Bone marrow (tissue), 2 donors: ENCODE results near the gene UBAC2.

Experiments used
- DNase-seq, 2 donors: peaks; one replicate each; lab custom pipeline; 2025; lab: John Stamatoyannopoulos, UW

Gene UBAC2

DNA sequence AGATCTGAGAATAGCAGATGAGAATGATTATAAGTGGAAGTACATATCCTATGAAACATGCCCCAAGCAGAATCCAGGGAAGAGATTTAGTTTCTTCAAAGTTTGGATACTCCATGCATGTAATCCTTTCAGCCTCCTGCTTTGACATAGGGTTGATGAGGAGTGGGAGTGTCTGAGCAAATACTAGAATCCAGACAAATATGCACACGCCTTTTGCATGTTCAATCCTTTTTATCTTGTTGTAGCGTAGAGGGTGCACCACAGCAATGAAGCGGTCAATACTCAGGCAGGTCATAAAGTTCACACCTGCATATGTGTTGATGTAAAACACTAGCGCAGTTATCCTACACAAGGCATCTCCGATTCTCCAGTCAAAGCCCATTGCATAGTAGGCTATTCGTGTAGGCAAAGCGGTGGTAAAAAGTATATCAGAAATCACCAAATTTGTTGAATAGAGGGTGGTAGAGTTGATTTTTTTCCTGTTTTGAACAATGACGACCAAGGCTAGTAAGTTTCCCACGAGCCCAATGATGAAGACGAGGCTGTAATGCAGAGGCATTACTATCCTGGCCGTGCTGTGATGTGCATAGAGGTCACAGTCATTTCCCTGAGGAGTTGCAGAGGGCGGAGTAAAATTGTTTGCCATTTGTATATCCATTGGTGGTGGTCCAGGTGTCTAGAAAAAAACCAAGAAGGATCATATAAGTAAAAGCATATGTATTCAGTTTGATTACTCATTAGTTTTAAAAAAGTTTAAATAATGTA, 95.0 kb downstream of the UBAC2 start:
- no peak for DNase-seq

DNA sequence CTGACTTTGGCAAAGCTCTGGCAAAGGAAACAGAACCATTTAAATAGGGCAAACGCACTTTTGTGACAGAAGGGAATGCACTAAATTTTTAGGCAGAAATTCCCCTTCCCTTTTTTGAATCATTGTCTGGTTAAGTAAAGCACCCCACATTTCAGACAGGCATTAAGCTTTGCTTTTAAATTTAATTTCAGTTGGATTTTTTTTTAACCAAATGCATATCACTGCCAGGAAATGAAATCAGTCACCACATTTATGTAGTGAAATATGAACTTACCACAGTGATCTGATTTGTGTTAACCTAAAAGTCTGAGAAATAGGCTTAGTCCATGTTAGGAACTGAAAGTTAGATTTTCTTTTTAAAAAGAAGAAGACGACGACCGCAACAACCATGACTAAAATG, 95.7 kb downstream of the UBAC2 start:
- no peak for DNase-seq

DNA sequence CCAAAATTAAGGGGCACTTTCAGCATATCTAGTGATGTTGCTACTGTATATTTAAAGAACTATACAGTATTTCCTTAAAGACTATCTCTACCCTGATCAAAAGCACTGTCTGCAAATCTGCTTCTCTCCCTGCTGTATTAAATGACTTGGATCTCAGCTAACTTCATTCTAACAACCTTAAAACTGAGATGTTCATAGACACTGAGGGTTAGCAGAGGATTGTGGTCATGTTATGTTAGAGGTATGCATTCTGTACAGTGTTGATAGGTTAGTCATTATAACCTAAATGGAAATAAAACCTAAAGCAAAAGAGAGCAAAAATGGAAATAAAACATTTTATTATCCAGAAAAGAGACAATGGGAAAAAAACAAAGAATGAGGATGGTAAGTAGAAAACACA, 96.7 kb downstream of the UBAC2 start:
- DNase-seq = no peak

DNA sequence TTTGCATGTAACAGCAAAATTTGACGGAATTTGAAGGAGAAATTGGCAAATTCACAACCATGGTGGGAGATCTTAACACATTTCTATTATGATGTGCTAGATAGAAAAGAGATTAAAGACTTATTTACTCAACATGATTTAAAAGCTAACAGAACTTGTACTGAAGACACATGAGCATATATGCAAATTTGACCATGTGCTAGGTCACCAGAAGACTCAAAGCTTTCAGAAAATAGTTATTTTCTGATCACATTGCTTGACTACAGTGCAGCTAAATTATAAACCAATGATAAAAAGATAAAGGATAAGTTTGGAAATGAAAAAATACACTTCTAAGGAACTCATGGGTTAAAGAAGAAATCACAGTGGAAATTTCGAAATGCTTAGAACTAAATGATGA, 97.4 kb downstream of the UBAC2 start:
- no peak for DNase-seq

DNA sequence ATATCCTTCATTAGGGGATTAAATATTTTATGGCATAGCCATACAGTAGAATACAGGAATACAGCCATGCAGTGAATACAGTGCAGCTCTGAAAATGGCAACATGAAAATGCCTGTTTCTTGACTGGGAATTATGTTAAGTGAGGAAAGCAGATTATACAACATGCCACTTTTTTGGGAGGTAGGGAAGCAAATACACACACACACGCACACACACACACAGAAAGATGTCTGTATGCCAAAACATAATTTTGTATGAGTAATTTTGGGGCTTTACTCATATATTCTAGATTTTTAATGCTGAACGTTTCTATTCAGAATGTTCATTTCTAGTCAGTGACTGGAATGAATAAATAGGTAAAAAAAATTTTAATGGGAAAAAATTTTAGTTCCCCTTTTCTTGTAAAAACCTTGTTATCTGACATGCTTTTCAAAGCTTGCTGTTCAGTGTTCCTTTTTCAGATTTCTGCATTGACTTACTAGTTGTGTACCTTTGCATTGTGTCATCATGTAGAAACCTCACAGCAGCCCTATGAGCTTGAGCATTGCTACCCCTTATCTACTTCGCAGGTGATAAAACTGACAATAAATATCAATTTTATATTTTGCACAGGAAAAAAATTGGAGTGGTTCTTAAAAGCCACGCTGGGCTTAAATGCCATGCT, 98.7 kb downstream of the UBAC2 start:
- no peak for DNase-seq

DNA sequence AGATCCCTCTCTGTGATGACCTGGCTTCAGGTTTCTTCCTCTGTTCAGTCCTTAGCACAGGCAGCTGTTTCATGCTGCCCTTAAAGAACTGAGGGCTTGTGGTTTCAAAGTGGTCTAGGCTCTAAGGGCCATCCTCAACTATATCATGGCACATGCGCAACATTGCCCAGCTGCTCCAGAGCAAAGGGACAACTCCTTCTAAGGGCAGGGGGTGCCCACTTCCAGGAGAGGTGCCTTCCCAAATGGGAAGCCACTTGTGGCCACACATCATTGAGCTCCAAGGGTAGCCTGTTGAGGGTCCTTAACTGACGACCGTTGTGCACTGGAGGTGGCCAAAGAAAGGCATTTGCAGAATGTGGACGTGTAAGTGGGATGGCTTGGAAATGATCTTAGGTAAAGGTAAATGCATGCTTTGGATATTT, 99.3 kb downstream of the UBAC2 start:
- no peak for DNase-seq

DNA sequence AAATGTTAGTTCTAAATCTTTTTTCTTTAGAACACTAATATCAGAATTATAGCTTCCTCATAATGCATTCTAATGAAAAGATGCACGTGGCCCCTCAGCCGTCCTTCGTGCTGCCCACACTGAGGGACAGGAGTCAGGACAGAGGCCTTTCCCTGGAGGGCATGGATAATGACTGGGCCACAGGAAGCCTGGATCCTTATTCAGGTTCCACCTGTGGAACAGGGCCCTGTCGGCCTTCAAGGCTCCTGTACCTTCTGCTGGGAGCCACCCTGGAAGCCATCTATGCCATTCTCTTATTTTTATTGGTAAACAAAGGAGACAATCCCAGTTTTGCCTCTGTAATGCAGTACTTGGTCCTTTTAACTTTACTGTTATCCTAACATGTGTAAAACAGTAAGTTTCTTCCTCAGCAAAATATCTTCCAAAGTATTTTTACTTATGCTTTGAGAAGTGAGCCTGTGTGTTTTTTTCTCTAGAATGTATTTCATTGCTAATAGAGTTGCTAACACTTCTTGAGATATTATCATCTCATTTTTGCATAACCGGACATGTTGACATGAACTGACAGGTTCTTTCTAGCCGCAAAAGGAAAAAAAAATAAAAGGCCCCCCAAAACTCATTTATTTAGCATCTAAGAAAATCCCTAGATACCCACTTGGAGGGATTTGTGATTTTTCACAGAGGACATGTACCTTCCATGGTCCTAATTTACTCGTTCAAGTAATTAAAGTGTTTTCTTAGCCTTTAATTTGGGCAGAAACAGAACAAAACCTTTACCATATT, 100.6 kb downstream of the UBAC2 start:
- DNase-seq = no peak

DNA sequence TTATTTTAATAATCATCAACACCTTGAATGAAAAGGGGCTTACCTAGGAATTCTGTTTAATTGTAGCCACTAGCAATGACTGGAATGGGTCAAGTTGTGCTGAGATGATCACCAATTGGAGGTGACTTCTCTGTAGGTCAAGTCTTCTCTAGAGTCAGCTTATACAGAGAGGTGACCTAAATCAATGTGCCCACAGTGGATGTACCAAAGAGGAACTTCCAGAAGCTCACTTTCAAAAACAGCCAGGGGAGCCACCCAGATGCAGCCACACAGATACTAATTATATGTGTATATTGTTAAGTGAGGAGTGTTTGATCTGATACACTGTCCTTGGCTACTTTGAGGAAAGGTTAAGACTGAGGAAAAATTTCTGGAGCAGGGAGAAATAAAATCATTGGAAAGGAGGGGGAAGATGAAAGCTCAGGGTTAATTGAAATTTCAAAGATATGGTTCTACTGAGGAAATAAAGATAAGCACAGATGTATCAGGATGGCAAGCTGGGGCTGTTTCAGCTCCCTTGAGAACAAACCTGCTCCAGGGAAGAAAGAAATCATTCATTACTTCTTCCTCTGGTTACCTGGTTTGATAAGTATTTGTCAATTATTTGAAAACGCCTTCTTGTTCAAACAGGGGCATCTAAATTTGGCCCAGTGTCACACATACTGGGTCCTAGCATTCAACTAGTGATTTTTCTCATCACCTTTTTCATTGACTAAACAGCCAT, 101.4 kb downstream of the UBAC2 start:
- no peak for DNase-seq

DNA sequence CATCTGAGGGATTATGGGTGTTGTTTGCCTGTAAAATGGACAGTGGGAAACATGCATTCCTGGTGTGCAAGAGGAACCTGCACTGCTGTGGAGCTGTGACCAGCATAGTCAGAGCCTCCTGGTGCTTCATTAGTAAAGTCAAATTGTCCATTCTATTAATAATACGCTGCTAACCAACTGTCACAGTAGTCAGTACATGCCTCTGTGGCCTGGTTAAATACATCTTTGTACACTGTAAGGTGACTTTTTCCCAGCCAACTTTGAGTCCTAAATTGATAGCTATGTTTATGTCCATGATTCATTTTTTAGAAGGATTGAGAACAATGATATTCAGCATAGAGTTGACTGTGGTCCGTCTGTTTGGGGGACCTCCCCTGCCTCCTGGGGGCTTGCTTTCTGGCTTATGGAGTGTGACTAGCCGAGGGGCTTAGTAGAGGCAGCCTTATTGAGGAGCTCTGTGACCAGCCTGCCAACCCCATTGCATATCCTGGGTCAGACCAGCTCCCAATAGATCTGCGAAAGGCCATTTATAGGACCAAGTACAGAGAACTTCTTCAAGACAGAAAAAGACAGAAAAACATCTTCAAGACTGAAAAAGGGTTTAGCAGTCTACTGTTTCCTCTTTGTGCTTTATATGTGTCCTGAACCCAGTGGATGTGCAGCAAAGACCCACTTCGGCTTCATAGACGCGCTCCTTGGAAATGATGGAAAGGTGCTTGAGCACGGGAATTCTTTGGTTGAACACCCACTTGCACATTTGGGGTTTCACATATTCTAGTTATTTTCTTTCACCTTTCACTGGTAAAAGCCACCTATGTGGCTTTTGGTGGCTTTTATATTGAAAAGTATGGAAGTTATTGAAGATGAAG, 102.2 kb downstream of the UBAC2 start:
- no peak for DNase-seq

DNA sequence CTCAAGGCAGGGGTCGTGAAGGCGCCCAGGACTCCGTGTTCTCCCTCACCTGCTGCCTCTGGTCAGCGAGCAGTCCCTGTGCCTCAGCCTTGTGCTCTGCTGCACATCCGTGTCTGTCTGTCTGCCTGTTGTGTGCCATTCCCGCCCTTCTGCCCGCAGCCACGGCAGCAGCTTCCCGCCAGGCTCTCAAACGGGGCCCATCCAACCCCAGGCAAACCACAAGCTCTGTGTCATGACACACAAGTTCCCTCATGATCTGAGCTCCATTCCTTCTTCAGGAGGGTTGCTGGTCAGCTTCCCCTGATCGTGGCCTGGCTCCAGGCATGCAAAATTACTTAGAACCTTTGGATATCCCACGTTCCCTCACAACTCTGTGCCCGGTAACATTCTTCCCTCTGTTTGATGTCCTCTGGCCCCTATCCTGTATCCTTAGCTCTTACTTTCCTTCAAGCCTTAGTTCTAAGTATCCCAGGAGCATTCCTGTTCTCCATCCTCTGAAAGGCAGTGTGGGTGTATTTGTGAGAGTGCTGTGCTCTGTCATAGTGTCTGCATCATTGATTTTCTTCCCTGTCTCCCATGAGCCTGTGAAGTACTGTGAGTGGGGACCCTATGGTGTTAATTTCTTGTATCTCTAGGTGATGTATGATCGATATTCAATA, 103.3 kb downstream of the UBAC2 start:
- DNase-seq = no peak

DNA sequence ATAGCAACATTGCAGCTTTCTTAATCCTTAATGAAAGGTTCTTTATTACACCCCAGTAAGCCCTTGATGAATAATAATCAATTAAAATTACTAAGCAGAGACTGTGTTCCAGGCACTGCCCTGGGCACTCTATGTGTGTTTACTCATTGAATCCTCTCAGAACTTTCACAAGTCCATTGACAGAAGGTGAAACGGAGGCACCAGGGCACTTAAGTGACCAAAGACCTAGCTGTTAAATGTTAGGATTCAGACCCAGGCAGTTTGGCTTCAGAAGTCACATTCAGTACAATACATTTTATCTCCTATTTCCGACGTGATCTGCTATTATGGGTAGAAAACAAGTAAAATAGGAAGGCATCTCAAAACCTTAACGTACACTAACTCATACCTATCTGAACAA, 103.9 kb downstream of the UBAC2 start:
- DNase-seq = no peak

DNA sequence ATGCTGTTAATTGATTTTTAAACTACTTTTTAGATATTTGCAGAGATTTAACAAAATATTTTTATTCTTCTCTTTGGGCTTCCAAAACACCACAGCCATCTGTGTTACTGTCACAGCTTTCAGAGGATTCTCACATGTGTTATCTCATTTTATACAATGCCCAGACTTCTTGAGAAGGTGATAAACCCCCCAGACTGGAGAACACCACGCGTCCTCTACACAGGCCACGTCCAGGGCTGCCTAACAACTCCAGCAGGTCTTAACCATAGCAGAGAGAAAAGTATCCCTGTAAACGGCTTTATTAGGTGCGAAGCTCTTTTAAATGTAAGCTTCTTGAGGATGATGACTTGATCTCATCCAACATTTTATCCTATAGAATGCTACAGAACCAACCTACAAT, 104.5 kb downstream of the UBAC2 start:
- no peak for DNase-seq

DNA sequence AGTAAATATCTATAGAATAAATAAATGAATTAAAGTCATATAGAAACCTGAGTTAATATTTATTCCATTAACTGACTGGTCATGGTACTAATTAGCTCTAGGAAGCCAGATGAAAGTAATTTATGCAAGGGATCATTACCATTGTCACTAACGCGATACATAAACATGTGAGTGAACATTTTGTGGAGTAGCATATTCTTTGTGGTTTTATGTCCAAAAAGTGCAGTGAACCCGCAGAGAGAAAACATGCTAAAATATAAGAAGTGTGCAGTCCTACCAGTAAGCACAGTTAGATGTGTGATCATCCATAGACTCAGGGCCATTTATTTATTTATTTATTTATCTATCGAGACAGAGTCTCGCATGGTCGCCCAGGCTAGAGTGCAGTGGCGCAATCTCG, 104.9 kb downstream of the UBAC2 start:
- no peak for DNase-seq

DNA sequence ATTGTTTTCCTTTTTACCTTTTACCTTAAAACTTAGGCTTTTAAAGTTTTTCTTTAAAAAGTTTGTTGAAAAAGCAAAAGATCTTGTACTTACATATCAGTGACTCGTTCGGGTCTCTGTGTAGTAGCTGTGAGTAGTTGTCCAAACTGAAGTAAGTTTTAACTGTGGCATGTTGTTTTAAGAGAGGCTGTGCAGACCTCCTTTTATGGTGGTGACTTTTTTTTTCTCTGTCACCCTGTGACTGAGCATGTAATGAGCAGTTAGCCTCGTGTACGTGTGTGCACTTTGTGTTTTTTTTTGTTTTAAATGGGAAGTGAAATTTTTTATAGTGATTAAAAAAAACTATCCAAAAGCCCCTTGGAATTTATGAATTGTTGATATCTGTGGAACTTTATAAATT, 106.6 kb downstream of the UBAC2 start, which contains the start of gene GPR183:
TSS of gene GPR183 (minus strand) at position 153 of the 400 bp plus-strand sequence. CDS start 11,254 bp downstream, outside the sequence.
- DNase-seq = peak in 1 of 2 donors; percentile 71

DNA sequence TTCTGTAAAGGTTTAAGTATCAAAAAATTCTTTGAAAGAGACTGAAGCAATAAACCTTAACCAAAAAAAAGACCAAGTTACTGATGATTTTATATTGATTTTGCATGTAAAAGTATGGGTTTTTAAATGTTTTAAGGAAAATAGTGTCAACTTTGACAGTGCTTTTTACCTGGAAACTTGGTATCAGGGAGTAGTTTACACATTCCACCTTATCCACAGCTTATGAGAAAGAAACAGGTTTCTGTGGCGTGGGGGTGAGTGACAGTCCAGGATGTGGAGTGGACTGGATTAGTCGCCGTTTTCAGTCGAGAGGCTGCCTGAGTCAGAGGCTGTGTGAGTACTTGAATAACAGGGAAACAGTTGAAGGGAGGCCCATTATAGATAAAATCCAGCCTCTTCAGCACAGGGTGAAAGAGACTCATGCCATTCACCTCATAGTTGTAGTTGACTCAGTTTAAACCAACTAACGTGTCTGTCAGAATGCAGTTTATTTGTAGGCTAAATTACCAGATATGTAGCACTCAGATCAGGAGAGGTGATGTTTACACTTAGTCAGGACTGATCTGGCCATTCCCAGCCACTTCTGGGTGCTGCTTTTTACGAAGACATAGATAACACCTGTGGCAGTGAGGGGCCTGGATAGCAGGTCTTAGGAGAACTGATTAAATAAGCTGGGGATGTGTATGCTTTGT, 107.1 kb downstream of the UBAC2 start:
- DNase-seq = peak; percentile 18 to 92

DNA sequence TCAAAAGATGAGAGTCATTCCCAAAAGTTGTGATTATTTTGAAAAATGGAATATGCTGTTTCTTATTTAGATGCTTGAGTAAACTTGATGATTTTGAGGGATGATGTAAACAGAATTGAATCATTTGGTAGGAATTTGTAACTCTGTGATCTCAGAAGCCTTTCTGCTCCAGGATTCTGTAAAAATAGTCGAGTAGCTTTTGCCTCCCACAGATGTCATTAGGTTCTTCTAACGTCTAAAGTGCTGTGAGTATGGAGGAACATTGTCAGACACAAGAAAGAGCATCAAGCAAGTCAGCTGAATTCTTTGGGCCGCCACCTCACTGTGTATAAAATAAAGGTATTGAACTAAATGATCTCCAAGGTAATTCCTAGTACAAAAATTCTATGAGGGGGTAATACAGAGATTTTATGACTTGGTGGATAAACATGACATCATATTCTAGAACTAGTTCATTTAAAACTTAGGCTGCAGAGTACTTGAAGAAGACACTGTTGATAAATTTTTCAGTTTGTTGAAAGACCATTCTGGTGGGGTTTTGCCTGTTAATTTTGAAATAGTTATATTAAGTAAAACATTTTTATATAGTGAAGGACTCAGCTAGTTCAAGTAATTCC, 107.9 kb downstream of the UBAC2 start:
- DNase-seq = no peak

DNA sequence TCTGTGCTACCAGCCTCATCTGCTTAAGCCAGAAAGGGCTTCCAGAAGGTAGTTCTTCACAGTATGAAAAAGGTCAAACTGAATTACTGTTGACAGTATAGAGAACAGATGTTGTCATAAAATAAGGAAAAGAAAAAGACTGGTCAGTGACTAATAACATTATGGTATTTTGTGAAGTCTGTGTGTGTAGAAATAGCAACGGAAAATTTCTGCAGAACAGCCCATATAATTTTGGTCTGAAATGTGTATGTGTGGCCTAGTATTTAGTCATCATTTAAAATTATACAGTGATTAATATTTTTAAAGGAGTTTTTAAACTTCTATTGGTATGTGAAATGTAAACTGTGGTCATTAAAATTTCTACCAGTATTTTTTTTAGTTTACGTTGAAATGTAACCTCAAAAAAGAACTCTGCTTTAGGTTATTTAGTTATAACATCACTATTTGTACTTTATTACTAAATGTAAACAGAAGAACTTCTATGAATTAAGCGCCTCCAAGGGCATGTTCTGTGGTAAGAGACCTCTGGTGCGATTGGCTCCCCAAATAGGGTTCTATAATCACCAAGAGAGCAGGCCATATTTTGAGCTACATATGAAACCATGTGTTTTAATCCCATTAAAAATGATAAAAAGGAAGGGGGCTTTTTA, 109.9 kb downstream of the UBAC2 start:
- no peak for DNase-seq

DNA sequence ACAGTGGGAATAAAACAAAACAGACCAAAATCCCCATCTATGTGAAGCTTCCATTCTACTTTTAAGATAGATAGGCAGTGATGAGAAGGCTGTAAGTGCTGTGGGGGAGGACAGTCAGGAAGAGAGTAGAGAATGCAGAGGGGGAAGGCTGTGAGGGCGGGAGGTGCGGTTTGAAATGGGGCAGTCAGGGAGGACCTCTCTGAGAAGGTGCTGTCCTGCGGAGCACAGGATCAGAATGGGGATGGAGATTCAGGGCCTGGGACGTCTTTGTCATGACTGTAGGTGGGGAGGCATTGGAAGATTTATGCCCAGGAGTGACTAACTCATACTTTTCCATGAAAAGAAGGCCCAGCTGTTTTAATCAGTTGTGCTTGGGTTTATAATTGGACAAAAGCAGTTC, 110.5 kb downstream of the UBAC2 start:
- no peak for DNase-seq
